Stimulated activated CD8-positive, alpha-beta memory T cell treated with anti-CD3 and anti-CD28 coated beads, Interleukin-7, amount 100 ng/mL, for 24 hours (primary cell): ENCODE results near the gene NGFR.

Experiments
- DNase-seq: peaks from one replicate; pipeline ENCODE4 v3.0.0-alpha.2; 2020; ENCODE audit warnings: low read depth

Gene NGFR

DNA sequence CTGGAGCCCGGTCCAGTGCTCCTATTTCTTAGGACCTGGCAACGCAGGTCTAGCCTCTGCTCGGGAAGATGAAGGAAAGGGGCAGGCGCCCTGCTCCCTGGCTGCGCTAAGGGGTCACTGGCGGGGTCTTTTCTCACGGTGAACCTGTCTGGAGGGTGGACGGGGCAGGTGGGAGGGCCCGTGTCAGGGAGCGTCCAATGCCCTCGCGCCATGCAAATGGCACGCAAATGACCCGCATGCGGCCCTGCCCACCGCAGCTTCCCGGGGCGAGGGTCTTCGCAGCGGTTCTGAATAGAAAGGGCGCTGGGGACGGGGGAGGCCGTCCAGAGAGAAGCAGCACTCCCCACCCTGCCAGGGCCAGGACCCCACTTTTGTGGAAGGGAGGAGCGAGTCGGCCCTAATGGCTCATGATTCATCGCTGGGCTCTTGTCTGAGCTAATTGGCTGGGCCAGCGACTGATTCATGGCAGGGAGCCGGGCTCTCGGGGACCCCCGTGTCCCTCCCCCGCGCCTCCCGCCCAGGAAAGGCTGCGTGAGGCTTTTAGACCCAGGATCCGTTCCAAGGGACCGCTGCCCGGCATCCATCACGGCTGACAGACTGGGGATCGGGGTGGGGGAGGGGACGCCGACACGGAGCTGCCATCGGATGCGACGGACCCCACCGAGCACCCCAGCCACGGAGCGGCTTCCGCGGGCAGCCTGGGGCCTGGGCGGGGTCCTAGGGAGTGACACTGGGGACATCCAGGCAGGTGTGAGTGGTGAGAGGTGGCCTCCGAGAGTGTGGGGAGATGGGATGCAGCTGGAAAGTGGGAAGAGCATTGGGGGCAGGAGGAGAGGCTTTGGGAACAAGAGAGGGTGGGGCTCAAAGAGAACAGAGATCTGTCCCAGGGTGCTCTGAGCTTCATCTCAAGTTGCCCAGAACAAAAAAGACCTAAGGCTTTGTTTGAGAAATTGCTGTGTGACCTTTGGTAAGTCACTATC, 25.0 kb upstream of the NGFR start:
- DNase-seq: no peak

- no peak for DNase-seq
These were observed 23.9 kb upstream of the NGFR start for GRCh38 chr17:49471089-49471683.

- no peak for DNase-seq
These were observed 23.3 kb upstream of the NGFR start for GRCh38 chr17:49471769-49472168.

DNA sequence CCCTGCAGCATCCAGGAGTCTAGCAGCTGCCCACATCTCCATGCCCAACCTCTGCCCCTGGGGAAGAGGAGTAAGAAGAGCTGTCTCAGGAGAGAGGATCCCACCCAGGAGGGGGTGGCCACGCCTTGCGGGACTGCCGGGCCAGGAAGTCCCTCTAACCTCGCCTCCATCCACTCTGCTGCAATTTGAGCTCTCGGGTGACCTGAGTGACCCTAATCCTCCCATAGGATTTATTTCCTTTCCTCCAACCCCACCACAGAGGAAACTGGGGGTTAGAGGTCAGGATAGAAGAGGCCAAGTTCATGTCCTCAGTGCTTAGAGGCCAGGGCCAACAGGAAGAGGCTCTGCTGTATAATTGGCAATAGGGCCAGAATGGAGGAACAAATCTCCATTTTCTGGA, 22.6 kb upstream of the NGFR start:
- DNase-seq: no peak

GRCh38 chr17:49473900-49474751, 21.0 kb upstream of the NGFR start:
- no peak for DNase-seq

DNA sequence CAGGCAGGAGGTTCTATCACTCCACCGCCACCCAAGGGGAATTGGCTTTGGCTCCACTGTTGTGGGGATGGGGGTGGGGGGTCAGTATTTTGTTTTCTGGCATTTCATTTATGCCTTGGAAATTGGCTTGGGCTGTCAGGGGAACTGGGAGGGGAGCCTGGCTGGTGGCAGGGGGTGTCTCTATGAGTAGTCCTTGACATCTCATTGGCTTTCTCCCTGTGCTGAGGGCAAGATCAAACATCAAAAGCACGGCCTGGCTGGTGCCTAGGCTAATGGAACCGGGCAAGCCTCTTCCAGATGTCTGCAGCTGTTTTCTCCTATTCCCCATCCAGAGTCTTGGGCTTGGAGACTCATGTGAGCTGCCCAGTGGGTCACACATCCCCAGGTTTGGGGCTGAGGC, 17.4 kb upstream of the NGFR start:
- DNase-seq: no peak

DNA sequence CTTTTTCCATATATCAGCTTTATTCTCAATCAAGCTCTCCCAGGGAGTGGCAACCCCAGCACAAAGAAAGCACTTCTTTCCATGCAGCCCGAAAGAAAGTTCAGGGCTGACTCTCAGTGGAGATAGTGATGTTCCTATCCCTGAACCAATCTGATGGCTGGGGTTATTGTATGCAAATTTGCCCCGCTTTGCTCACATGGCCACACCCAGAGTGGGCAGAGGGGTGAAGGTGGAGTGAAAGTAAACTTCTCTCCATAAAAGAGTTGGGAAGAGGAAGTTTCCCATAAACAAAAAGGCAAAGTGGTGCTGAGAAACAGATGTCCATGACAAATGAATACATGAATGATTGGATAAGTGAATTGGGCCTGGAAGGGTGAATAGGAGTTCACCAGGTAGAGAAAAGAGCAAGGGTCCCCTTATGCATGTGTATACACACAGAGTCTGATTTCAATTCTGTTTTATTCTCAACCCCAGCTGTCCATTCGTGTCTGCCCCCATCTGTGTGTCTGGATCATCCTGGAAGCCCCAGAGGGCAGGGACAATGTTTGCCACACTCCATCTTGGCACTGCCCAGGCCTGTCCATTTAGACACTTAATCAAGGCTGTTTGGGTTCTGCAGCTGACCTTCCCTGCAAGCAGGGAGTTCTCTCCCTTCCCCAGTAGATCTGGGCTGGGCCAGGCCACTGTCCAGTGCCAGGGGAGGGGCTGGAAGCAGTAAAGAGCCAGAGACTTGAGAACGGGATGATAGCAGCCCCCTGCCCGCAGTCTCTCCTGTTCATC, 14.1 kb upstream of the NGFR start:
- DNase-seq: no peak

- no peak for DNase-seq
These were observed 12.8 kb upstream of the NGFR start for GRCh38 chr17:49482144-49482817.

DNA sequence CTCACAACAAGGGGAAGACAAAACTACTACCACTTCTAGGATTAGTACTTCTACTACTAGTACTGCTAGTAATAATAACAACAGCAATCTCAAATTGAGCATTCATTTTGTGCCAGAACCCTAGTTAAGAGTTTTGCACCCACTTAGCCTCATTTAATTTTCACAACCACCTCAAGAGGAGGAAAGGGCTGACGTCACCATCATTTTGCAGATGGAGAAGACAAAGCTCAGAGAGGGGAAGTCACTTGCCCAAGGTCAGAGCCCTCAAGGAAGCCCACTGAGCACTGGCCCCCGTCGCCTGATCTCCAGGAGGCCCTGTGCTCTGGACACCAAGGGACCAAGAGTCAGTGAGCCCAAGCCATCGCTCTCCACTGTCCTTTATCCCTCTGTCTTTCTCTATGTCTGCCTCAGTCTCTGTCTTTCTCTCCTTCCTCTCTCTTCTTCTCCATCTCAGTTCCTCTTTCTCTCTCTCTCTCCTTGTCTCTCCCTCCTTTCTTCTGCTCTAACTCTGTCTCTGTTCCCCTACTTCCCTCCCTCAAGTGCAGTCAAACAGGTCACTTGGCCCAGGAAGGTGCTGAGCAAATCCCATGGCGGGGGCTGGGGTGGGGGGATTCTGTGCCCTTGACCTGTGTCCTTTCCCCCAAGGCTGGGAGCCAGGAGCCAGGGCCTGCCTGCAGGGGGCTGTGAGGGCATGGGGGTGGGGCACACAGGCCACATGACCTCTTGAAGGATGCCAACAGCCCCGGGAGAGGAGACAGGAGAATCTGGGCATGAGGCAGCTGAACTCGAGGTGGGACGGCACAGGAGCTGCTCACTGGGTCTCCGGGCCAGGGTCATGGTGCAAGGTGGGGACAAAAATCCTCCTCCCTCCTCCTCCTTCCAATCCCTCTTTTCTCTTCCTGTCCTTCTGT, 11.2 kb upstream of the NGFR start:
- no peak for DNase-seq

- DNase-seq: no peak
These were observed 10.5 kb upstream of the NGFR start for GRCh38 chr17:49484588-49484987.

DNA sequence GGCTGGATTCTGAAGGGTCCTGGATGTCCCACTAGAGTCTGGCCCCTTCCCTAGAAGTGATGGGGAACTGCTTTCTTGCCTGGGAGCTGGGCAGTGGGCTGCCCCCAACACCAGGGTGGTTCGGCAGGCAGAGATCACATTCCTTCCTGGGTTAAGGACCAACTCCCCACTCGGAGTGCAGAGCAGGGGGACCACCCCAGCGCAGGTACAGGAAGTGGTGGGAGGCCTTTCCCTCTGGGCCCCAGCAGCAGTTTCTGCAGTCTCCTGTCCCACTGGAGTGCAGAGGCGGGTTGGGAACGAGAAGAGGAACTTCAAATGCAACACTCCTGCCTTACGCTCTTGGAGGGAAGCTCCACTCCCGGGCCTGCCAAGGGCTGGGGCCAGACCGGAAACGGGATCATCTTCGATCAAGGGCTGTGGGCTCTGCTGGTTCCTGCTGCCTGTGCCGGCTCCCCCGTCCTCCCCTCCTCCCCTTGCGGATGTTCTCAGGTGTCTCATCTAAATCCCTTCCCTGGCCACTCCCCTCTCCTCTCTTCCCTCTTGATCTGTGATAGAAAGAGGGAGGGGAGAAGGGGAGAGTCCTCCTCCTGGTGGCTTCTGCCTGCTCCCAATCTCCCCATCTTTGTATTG, 9.0 kb upstream of the NGFR start:
- DNase-seq: no peak

- no peak for DNase-seq
These were observed 7.9 kb upstream of the NGFR start for GRCh38 chr17:49487183-49487582.

DNA sequence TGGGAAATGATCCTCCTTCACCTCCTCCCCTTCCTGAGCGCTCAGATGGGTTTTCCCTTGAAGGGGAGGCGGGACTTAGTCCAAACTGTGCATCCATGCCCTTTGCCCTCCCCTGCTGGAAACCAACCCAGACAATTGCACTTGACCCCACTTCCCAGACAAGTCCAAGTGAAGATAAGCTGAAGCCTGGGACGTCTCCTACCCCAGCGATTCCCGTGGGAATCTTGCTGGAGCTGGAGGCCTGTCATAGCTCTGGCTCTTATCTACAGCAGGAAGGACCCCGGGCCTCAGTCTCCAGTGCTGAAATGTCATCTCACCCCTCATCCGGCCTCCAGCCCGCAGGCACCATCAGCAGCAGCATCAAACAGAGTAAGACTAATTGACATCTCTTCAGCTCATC, 6.5 kb upstream of the NGFR start:
- DNase-seq: no peak

GRCh38 chr17:49489348-49489747, 5.7 kb upstream of the NGFR start:
- no peak for DNase-seq

DNA sequence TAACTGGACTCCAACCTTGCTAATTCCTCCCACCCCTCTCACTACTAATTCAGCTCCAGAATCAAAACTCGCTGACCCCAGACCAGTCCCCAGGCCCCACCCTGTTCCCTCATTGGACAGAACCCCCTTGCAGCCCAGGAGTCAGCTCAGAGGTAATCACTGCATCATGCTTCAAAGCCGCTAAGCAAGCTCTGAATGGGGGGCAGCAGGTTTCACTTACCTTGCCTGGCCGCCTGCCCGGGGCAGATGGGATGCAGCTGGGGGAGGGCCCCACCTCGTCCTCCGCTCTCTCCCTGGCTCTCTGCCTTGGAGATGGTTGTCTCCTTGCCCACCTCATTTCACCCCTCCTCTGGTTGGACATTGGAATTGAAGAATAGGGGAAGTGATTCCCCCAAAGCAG, 4.8 kb upstream of the NGFR start:
- DNase-seq: no peak

DNA sequence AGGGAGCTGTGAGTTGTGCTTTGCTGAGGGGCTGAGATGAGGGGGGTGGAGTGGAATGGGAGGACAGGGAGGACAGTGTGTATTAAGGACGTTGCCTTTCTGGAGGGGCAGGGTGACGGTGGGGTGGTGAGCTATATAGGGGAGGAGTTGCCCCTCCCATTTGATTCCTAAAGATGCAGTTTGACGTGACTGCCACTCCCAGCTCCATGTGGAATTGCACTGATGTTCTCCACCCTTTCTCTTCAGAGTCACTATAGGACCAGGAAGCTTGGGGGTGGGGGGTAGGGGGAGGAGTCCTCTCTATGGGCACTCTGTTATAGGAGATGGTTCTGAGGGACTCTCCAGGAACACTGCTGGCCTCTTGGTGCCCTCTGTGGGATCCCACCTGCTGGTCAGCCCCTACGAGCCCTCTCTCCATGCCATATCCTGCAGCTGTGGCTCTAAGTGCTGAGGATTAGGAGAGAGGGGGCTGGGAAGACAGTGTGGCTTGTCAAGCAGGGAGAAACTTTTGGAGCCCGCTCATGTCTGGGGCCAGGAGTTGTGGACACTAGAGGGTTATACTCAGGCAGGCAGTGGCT, 3.8 kb upstream of the NGFR start:
- no peak for DNase-seq

DNA sequence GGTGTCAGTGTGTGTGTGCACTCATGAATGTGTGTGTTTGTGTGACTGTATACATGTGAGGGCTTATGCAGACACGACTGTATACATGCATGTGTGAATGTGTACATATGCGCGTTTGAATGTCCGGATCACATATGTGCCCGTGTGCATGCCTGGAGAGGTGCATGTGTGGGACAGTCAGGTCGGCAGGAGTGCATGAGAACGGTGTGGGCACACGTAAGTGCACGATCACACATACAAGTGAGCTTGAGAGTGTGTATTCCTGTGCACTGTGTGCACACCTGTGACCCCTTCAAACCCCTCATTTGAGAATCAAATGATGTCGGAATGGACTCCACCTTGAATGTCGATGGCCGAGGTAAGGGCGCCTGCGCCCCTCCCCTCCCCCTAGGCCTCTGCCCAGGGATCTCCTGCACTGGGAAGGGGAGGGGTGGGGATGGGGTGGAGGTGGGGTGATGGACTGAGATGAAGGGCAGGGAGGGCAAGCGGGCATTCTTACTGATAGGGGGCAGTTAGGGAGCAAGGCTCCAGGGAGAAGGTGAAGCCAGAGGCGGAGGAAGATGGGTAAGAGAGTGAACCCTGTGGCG, 601 bp upstream of the NGFR start:
- DNase-seq: no peak

GRCh38 chr17:49495842-49496182, 719 bp downstream of the NGFR start:
- DNase-seq: no peak
